GM12878 (cell line): Measurements from ENCODE around the gene LRTM2. TPM values are rescaled to one million over a fixed set of nuclear protein-coding genes. Genes with fewer than 3 reads are reported as not detected.

Experiments used
- ATAC-seq: fragments of 200-7000 bp; cut with Tn5 transposase; 3 replicates; pipeline ENCODE4 v1.9.1; 2020; ENCODE audit warnings: mild to moderate bottlenecking, moderate library complexity
- BruUV-seq: library from RNA; stranded (reverse); fragments of 400-500 nt; replicated peaks from 2 replicates; lab custom pipeline; 2021; lab: Mats Ljungman, UMichigan
- CTCF ChIA-PET: fragments of 300-600 bp; sonication (Branson Sonifier 250); formaldehyde crosslinking; extraction: SDS; loops from one replicate; lab custom pipeline; 2021; ENCODE audit warnings: inconsistent platforms; lab: Yijun Ruan, JAX
- POLR2A ChIA-PET: fragments of 350-600 bp; formaldehyde crosslinking; extraction: SDS; loops from one replicate; lab custom pipeline; 2021; ENCODE audit warnings: inconsistent platforms; lab: Charles Lee
- RAD21 ChIA-PET: fragments of 300-600 bp; sonication (Branson Sonifier 250); formaldehyde crosslinking; loops from one replicate; lab custom pipeline; 2023; ENCODE audit warnings: antibody characterized with exemption; ENCODE audit not compliant: unreplicated experiment; lab: Charles Lee
- SMC1A ChIA-PET: fragments of 300-600 bp; sonication (Branson Sonifier 250); formaldehyde crosslinking; loops from one replicate; lab custom pipeline; 2023; ENCODE audit not compliant: unreplicated experiment, uncharacterized antibody; lab: Charles Lee
- DNase-seq: peaks from one replicate; pipeline ENCODE4 v3.0.0-alpha.2; 2011; ENCODE audit warnings: low read depth, low spot score
- FAIRE-seq: peaks from 3 replicates; lab custom pipeline; 2011; peaks lifted over from hg19 to GRCh38; lab: Jason Lieb, UNC
- H2AFZ ChIP-seq: 2 replicates; pipeline ENCODE4 v1.6.0; 2011; ENCODE audit warnings: low read depth, low read length, control low read depth; ENCODE audit not compliant: control insufficient read depth
- H3K27ac ChIP-seq: 2 replicates; pipeline ENCODE4 v1.5.1; 2011; ENCODE audit warnings: control low read depth; ENCODE audit not compliant: control insufficient read depth, insufficient read depth
- H3K27me3 ChIP-seq, 2 experiments: replicated peaks in 1 of 2; 2 replicates each; pipeline versions ENCODE4 v1.6.0 to v1.6.1; 2011; ENCODE audit warnings: low read length in 1 of 2; ENCODE audit not compliant: control insufficient read depth in 2 of 2, insufficient read depth in 2 of 2
- H3K36me3 ChIP-seq, 2 experiments: 2 replicates each; pipeline ENCODE4 v1.5.1; 2011; ENCODE audit warnings: low read length in 1 of 2; ENCODE audit not compliant: control insufficient read depth in 2 of 2, insufficient read depth in 2 of 2
- H3K4me1 ChIP-seq: 2 replicates; pipeline ENCODE4 v1.6.1; 2011; ENCODE audit warnings: mild to moderate bottlenecking, low read length, moderate library complexity, mixed read lengths; ENCODE audit not compliant: control insufficient read depth, insufficient read depth
- H3K4me2 ChIP-seq: 2 replicates; pipeline ENCODE4 v1.6.0; 2011; ENCODE audit warnings: control low read depth; ENCODE audit not compliant: control insufficient read depth, insufficient read depth
- H3K4me3 ChIP-seq: fragments of 200-600 bp; sonication (generic); 2 replicates; pipeline ENCODE4 v1.5.1; 2016
- H3K79me2 ChIP-seq: 2 replicates; pipeline ENCODE4 v1.6.0; 2011; ENCODE audit warnings: low read length; ENCODE audit not compliant: control insufficient read depth, insufficient read depth
- H3K9ac ChIP-seq: 2 replicates; pipeline ENCODE4 v1.8.0; 2011; ENCODE audit warnings: low read length, control low read depth, mixed read lengths; ENCODE audit not compliant: control insufficient read depth, insufficient read depth
- H3K9me3 ChIP-seq: replicated peaks from 3 replicates; pipeline ENCODE4 v1.5.1; 2011; ENCODE audit warnings: mild to moderate bottlenecking, low read length; ENCODE audit not compliant: control insufficient read depth, insufficient read depth
- H4K20me1 ChIP-seq: 2 replicates; pipeline ENCODE4 v1.6.0; 2011; ENCODE audit not compliant: control insufficient read depth, insufficient read depth
- ATF3 ChIP-seq: IDR thresholded peaks from 2 replicates; pipeline ENCODE4 v1.6.1; 2011; ENCODE audit warnings: low read depth, mild to moderate bottlenecking, low read length, moderate library complexity, borderline replicate concordance; ENCODE audit errors: extremely low read depth
- CHD4 ChIP-seq: fragments of 200-600 bp; sonication (generic); IDR thresholded peaks from 2 replicates; pipeline ENCODE4 v1.6.1; 2016; ENCODE audit warnings: mild to moderate bottlenecking
- EGR1 ChIP-seq, 2 experiments: IDR thresholded peaks; 1 replicate in 1 of 2; 2 replicates in 1 of 2; pipeline ENCODE4 v1.6.1; 2011 to 2012; ENCODE audit warnings: low read depth in 2 of 2, low read length in 2 of 2, borderline replicate concordance in 1 of 2, mild to moderate bottlenecking in 1 of 2, moderate library complexity in 1 of 2
- EP300 ChIP-seq, 2 experiments: fragments of 150-350 bp in 1 of 2; IDR thresholded peaks; 2 replicates each; pipeline ENCODE4 v1.6.1; 2011 to 2012; ENCODE audit warnings: low read depth in 2 of 2, low read length in 2 of 2, borderline replicate concordance in 1 of 2, improper control_type of control experiment in 1 of 2, inconsistent platforms in 1 of 2; ENCODE audit not compliant: control insufficient read depth in 1 of 2
- ESRRA ChIP-seq: IDR thresholded peaks from 2 replicates; pipeline ENCODE4 v1.6.1; 2012; ENCODE audit warnings: mild to moderate bottlenecking, low read length, improper control_type of control experiment
- GATAD2B ChIP-seq: fragments of 450-650 bp; conservative IDR thresholded peaks from 2 replicates; pipeline ENCODE4 v1.6.1; 2017; ENCODE audit warnings: low read depth, mild to moderate bottlenecking, moderate library complexity
- HCFC1 ChIP-seq: fragments of 150-350 bp; IDR thresholded peaks from 2 replicates; pipeline ENCODE4 v1.6.1; 2014; ENCODE audit warnings: low read length
- MEF2A ChIP-seq: IDR thresholded peaks from 2 replicates; pipeline ENCODE4 v1.6.1; 2011; ENCODE audit warnings: low read depth, mild to moderate bottlenecking, low read length, moderate library complexity; ENCODE audit not compliant: insufficient read depth
- NRF1 ChIP-seq: conservative IDR thresholded peaks from 2 replicates; pipeline ENCODE4 v1.6.1; 2011; ENCODE audit warnings: mild to moderate bottlenecking, low read depth, low read length, improper control_type of control experiment
- PAX5 ChIP-seq: IDR thresholded peaks from 2 replicates; pipeline ENCODE4 v1.6.1; 2011; ENCODE audit warnings: low read depth, low read length, borderline replicate concordance
- PBX3 ChIP-seq: IDR thresholded peaks from 2 replicates; pipeline ENCODE4 v1.6.1; 2011; ENCODE audit warnings: mild to moderate bottlenecking, low read depth, low read length, moderate library complexity; ENCODE audit not compliant: insufficient replicate concordance
- SP1 ChIP-seq: IDR thresholded peaks from one replicate; pipeline ENCODE4 v1.6.1; 2011; ENCODE audit warnings: low read depth, low read length
- SPI1 ChIP-seq: IDR thresholded peaks from 2 replicates; pipeline ENCODE4 v1.6.1; 2011; ENCODE audit warnings: low read depth, mild to moderate bottlenecking, low read length, moderate library complexity, borderline replicate concordance; ENCODE audit not compliant: insufficient read depth
- SRF ChIP-seq, 2 experiments: IDR thresholded peaks; 2 replicates each; pipeline ENCODE4 v1.6.1; 2011; ENCODE audit warnings: low read depth in 2 of 2, low read length in 2 of 2, mild to moderate bottlenecking in 1 of 2, moderate library complexity in 1 of 2
- USF2 ChIP-seq: IDR thresholded peaks from 2 replicates; pipeline ENCODE4 v1.6.1; 2011; ENCODE audit warnings: low read depth, low read length, improper control_type of control experiment, borderline replicate concordance
- ZBED1 ChIP-seq: IDR thresholded peaks from 2 replicates; pipeline ENCODE4 v1.6.1; 2016; ENCODE audit warnings: borderline replicate concordance
- WGBS: methylation state at CpG from one replicate; pipeline ENCODE4 v1.1.6; 2016; ENCODE audit warnings: low lambda C conversion rate; ENCODE audit not compliant: insufficient replicate concordance, insufficient coverage; ENCODE audit errors: missing lambda C conversion rate; 5-methylcytosine and 5-hydroxymethylcytosine counted together
- in situ Hi-C: fragments of 300-500 bp; cut with MboI; formaldehyde crosslinking; loops from 9 replicates; pipeline ENCODE4 v1.14.3; 2018; ENCODE audit warnings: mixed read lengths
- intact Hi-C: fragments of 100-400 bp; cut with micrococcal nuclease; formaldehyde crosslinking; loops from one replicate; pipeline ENCODE4 v1.14.2; 2022; ENCODE audit not compliant: unreplicated experiment
- polyA plus RNA-seq, 11 experiments: library from polyadenylated mRNA; depleted of rRNA in 4 of 11; unstranded in 6 of 11; stranded (reverse) in 5 of 11; fragments of >200 nt; fragmentation: Nextera tagmentation in 4 of 11; fragmentation: Illumina TruSeq in 1 of 11; extraction: Ambion mirVana in 4 of 11; extraction: Trizol in 1 of 11; gene quantifications; 1 replicate in 1 of 11; 2 replicates in 10 of 11; pipeline versions ENCODE4 v1.2.1 to v1.2.3, GENCODE V29; 2011 to 2016; ENCODE audit warnings: inconsistent platforms in 2 of 11, missing spikeins in 2 of 11, low read depth in 1 of 11
- total RNA-seq, 4 experiments: library from RNA; depleted of rRNA in 3 of 4; stranded (reverse); fragments of >200 nt in 3 of 4; fragmentation: Illumina TruSeq in 1 of 4; extraction: Trizol in 1 of 4; gene quantifications; 2 replicates each; pipeline versions ENCODE4 v1.2.1 to v1.2.3, GENCODE V29; 2013 to 2021

The LRTM2 gene
- total and polyA plus RNA-seq, 10 of the 15 experiments (the other 5 are each of a cell fraction or from before 2014, with no cell fraction given) = 0.05 TPM; not detected in 9

GRCh38 chr12:1778911-1779310, 41.5 kb upstream of the LRTM2 start:
- RAD21 ChIA-PET = interaction anchor here (1.1 kb wide), 1 partner anchor 12 kb away, joined by 5 read pairs; no protein-coding TSS in a partner anchor
- POLR2A ChIA-PET = no interaction called here
- no peak for TF ChIP-seq SPI1
- TF ChIP-seq MEF2A = no peak
- no peak for TF ChIP-seq ZBED1
- no peak for TF ChIP-seq SP1
- no peak for TF ChIP-seq PBX3
- no peak for TF ChIP-seq EGR1 (IDR thresholded peaks at IDR 0.05; ENCODE audit: borderline replicate concordance in 1 of 2, low read depth in 2 of 2, low read length in 2 of 2)
- TF ChIP-seq HCFC1 = no peak
- TF ChIP-seq NRF1 = no peak
- no peak for TF ChIP-seq ESRRA
- no peak for TF ChIP-seq EP300 (IDR thresholded peaks at IDR 0.05; ENCODE audit: borderline replicate concordance in 1 of 2, control insufficient read depth in 1 of 2, low read depth in 2 of 2, low read length in 2 of 2)
- TF ChIP-seq CHD4 = no peak
- TF ChIP-seq USF2 = no peak
- TF ChIP-seq SRF (IDR thresholded peaks at IDR 0.05; ENCODE audit: low read depth in 2 of 2, low read length in 2 of 2) = no peak
- TF ChIP-seq ATF3 = no peak
- no peak for TF ChIP-seq GATAD2B
- no peak for TF ChIP-seq PAX5
- TSS peak; percentile 43 for BruUV-seq
- no peaks in the 10 kb centered on the region; the same call in 1 of the 2 replicates for H4K20me1 ChIP-seq
- CTCF ChIA-PET = interaction anchor here (0.6 to 1.2 kb wide), 3 partner anchors 12 to 126 kb away, joined by 3 to 4 read pairs (median 4); no protein-coding TSS in a partner anchor
- in situ Hi-C loops = no loop called here
- SMC1A ChIA-PET = interaction anchor here (1.6 kb wide), 1 partner anchor 12 kb away, joined by 7 read pairs; no protein-coding TSS in a partner anchor
- intact Hi-C loops = no loop called here
- FAIRE-seq = no peak
- no peaks in the 10 kb centered on the region for H3K27me3 ChIP-seq
- H3K4me1 ChIP-seq = no peaks in the 10 kb centered on the region
- no peak for ATAC-seq
- peaks cover 2 to 19% of the 10 kb centered on the region in 2 experiments; a peak in 3 of 4 replicates for H3K36me3 ChIP-seq
- no peak for DNase-seq
- H2AFZ ChIP-seq = no peak overlapping the region
- H3K27ac ChIP-seq = no peak overlapping the region
- H3K79me2 ChIP-seq = no peaks in the 10 kb centered on the region; the same call in 1 of the 2 replicates
- no peak overlapping the region for H3K4me2 ChIP-seq
- no peak overlapping the region for H3K4me3 ChIP-seq
- 95% methylated on average over 4 of the region's 4 CpGs for WGBS
- H3K9ac ChIP-seq = no peak overlapping the region
- no peaks in the 10 kb centered on the region for H3K9me3 ChIP-seq
